GM20000 (cell line): ENCODE data around the gene FAM241B.

Experiments
- DNase-seq: peaks from one replicate; pipeline ENCODE4 v3.0.0; 2012; ENCODE audit warnings: low spot score
- TF ChIP-seq, protein P1 (sequence below): IDR thresholded peaks from 2 replicates; pipeline ENCODE4 v1.5.1; 2012; ENCODE audit warnings: mild to moderate bottlenecking, control low read depth; ENCODE audit errors: extremely low read depth, missing control alignments

The FAM241B gene

DNA sequence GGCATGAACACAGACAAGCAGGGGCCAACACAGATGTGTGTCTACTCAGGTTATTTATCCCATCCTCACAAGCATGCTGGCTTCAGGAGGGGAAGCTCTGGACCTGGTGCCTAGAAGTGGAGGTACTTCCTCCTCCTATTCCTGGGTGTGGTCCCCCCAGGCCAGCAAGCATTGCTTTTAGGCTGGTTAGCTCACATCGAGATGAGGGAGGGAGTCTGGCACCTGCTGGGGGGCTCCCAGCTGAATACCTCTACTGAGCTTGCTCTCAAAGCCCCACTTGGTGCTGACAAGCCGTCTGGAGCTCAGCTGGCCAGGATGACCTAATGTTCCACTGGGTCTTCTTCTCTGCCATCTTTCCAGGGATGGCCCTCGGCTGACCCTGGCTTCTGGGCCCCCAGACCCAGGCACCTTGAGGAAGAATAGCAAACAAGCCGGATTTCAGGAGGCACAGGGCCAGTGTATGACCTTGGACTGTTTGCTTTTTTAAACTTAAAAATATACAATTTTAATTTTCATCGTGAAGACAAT is 26.8 kb downstream of the FAM241B start:
- TF ChIP-seq, protein P1, sequence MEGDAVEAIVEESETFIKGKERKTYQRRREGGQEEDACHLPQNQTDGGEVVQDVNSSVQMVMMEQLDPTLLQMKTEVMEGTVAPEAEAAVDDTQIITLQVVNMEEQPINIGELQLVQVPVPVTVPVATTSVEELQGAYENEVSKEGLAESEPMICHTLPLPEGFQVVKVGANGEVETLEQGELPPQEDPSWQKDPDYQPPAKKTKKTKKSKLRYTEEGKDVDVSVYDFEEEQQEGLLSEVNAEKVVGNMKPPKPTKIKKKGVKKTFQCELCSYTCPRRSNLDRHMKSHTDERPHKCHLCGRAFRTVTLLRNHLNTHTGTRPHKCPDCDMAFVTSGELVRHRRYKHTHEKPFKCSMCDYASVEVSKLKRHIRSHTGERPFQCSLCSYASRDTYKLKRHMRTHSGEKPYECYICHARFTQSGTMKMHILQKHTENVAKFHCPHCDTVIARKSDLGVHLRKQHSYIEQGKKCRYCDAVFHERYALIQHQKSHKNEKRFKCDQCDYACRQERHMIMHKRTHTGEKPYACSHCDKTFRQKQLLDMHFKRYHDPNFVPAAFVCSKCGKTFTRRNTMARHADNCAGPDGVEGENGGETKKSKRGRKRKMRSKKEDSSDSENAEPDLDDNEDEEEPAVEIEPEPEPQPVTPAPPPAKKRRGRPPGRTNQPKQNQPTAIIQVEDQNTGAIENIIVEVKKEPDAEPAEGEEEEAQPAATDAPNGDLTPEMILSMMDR: no peak
- no peak for DNase-seq

DNA sequence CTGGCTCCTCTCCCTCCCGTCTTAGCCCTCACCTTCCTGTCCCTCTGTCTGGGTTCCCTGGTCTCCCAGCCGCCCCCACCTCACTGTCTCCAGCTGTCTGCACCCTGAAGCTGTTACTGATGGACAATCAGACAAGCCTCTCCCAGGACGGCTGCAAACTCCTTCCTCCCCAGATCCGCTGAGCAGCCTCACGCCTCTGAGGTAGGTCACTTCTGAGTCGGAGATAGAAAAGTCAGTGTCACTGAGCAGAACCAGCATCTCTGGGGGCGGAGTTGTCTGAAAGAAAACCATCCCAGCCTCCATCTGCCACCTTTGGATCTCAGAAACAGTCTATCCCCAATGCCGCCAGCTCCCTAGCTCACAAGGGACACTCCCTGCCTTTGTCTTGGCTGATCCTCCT is 27.4 kb downstream of the FAM241B start:
- no peak for DNase-seq
- TF ChIP-seq, protein P1: no peak

DNA sequence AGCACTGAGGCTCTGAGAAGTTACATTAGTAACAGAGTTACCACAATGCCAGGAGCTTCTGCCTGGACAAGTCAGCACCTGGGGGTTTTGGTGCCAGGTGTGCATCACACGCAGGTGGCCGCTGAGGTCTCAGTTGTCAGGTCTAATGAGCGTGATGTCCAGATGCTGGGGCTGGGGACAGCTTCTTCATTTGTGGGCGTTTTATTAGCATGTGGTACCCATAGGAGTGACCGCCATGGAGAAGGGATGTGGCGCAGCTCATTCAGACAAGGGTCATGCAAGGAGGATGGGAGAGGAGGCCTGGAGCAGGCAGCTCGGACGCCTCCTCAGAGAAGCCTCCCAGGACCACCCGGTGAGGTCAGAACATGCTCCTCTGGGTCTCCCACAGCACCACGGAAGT is 27.8 kb downstream of the FAM241B start:
- DNase-seq: no peak
- TF ChIP-seq, protein P1: no peak

DNA sequence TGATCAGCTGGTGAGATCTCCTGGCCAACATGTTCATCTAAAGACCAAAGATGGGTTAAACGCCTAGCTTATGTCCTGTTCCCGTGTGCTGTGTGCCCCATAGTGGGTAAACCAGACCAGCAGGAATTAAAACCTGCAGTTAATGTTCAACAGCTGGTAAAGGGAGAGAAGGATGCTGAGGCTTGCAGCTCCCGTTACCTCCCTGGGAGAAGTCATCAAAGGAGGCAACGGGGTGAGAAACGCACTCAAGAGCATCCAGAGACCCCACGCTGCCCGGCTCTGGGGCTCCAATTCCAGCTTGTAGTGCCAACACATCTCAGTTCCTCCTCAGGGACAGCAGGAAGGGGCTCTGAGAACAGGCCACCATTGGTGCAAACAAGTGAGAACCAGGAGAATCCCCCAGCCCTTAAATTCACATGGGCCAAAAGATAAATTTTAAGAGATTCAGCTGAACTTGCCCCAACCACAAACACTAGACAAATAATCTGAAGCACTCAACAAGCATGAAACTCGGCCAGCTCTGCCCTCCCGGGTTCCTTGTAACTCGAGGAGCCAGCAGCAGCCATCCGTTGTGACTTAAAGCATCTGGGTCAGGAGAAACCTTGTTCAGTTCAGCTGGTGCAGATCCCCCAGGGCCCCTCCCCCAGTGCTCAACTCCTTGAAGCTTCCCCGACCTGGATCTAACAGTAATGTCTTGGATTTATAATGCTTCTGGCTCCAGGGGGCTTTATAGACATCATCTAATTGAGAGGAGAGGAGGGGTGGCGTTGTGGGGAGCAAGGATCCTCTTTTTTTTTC is 29.4 kb downstream of the FAM241B start:
- DNase-seq: no peak
- TF ChIP-seq, protein P1: no peak

DNA sequence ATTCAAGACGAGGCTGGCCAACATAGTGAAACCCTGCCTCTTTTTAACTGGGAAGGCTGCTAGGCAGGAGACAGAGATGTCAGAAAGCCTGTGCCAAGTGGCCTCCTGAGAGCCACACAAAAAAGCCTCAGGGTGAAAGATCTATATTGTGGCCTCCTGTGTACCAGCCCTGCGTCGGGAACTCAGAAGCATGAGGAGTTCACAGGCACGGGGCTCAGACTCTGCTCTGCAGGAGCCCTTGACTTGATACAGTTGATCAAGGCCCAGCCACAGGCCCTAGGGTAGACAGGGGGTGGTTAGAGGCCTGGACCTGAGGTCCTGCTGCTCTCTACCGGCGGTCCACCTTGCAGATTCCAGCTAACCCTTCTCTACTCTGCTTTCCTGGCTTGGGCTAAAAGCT is 30.2 kb downstream of the FAM241B start:
- TF ChIP-seq, protein P1: no peak

DNA sequence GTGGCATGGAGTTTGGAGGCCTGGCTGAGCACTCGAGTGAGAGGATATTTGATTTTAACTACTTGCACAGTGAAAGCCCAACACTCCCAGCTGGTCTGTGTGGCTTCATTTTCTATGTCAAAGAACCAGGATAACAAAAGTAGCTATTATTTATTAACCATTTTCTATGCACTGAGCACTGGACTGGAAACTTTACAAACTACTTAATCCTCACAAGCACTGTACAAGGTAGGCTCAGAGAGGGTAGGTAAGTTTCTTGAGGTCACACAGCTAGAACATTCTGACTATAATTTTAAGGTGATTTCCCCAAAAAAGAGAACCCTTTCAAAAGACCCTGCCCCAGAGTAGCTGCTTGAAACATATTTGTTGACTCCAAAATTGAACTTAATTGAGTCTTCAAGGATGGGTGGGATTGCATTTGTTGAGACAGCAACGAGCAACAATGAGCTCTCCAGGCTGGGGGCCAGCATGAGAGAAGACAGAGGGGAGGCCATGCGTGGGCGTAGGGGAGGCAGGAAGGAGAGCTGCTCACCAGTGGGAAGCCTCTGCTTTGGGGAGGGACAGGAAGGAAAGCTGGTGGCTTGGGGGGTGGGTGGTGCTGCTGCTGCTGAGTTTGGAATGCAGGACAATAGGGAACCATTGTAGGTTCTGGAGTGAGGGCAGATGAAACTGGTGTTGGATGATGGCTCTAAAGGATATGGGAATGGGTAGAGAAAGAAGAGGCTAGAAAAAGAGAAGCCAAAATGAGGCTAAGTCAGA is 31.5 kb downstream of the FAM241B start:
- TF ChIP-seq, protein P1: no peak
- no peak for DNase-seq

More for the DNA sequence above, 30.2 kb downstream of the FAM241B start:
- DNase-seq: no peak
